Measurements from ENCODE around the gene TMEM92.

DNA sequence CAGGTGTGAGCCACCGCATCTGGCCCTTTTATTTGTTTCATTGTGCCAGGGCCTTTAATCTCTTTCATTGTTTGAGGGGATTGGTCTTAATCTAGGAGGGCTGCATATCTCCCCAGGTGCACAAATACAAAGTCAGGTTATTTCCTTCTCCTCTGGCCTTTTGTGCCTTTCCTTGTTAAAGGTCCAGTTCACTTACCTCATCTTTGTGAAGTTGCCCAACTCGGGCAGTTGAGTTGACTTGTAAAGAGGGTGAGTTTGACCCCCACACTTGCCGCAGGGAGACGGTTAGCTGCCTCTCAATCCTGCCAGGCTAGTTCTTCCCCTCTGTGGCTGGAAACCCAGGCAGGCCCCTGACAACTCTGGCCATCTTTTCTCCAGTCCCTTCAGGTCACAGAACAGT lies 33.4 kb downstream of the TMEM92 start:
- TF ChIP-seq CTCF (IDR thresholded peaks at IDR 0.05) (no peak), POLR2A (IDR thresholded peaks at IDR 0.05) (no peak)

All from adrenal gland (tissue), 5 donors.